HAP-1 (cell line): ENCODE measurements around the gene RPL13.

Source experiments
- DNase-seq, 2 experiments: peaks; one replicate each; pipeline ENCODE4 v3.0.0-alpha.2; 2016 to 2020; ENCODE audit warnings: low spot score in 2 of 2
- H3K27me3 ChIP-seq: fragments of 250-450 bp; sonication (Bioruptor Pico); 2 replicates; pipeline ENCODE4 v1.5.1; 2020; ENCODE audit warnings: low read depth, mild to moderate bottlenecking, moderate library complexity
- H3K36me3 ChIP-seq: fragments of 250-450 bp; sonication (Bioruptor Pico); replicated peaks from 2 replicates; pipeline ENCODE4 v1.5.1; 2020; ENCODE audit warnings: mild to moderate bottlenecking
- H3K4me1 ChIP-seq: fragments of 250-450 bp; sonication (Bioruptor Pico); 2 replicates; pipeline ENCODE4 v1.5.1; 2020; ENCODE audit warnings: mild to moderate bottlenecking
- H3K4me3 ChIP-seq: fragments of 250-450 bp; sonication (Bioruptor Pico); 2 replicates; pipeline ENCODE4 v1.5.1; 2020; ENCODE audit warnings: mild to moderate bottlenecking, moderate library complexity
- H3K9me3 ChIP-seq: fragments of 250-450 bp; sonication (Bioruptor Pico); 2 replicates; pipeline ENCODE4 v1.5.1; 2020; ENCODE audit warnings: mild to moderate bottlenecking, moderate library complexity
- in situ Hi-C: fragments of 300-500 bp; cut with MboI; formaldehyde crosslinking; loops from 3 replicates; pipeline ENCODE4 v1.14.3; 2020; ENCODE audit warnings: low sequenced_read_pairs, inconsistent platforms, mixed read lengths

RPL13 gene

GRCh38 chr16:89560378-89561141, at the start of gene RPL13:
Gene RPL13 (plus strand): TSS chr16:89560682. CDS start chr16:89560960, 278 bp downstream.
- no peaks in the 10 kb centered on the region for H3K27me3 ChIP-seq
- H3K36me3 ChIP-seq: peaks cover 64% of the 10 kb centered on the region
- H3K4me3 ChIP-seq: peak within 1 kb of the TSS; percentile 73
- H3K9me3 ChIP-seq: no peaks in the 10 kb centered on the region
- DNase-seq: peak; percentile 90 to 94
- in situ Hi-C loops: loop anchor here (25.0 kb wide), 1 partner anchor 748 kb away; the partner anchor contains the start of genes APRT and CDT1
- H3K4me1 ChIP-seq: peaks cover 40% of the 10 kb centered on the region

DNA sequence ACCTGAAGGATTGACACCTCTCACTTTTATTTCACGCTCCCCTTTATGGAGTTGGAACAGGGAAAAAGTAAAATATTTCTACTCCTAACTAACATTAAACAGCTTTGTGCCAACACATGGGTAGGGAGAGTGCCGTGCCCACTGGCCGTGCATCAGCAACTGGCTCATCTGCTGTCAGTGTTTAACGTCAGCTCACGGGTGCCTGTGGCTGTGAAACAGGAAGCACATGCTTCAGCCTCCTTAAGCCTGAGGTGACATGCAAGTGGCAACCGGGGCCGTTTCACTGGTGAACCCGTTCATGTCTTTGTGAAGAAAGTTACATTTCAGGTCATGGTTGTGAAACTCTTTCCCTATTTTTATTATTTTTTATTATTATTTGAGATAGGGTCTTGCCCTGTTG, 49.1 kb upstream of the RPL13 start:
- no peak for DNase-seq
- H3K27me3 ChIP-seq: no peaks in the 10 kb centered on the region
- in situ Hi-C loops: no loop called here
- H3K4me1 ChIP-seq: peaks cover 10% of the 10 kb centered on the region
- no peak overlapping the region for H3K4me3 ChIP-seq
- peaks cover 67% of the 10 kb centered on the region for H3K36me3 ChIP-seq
- H3K9me3 ChIP-seq: no peaks in the 10 kb centered on the region; the same call in 1 of the 2 replicates

- H3K9me3 ChIP-seq: no peaks in the 10 kb centered on the region
- peaks cover 3% of the 10 kb centered on the region for H3K4me1 ChIP-seq
- in situ Hi-C loops: no loop called here
- peaks cover 75% of the 10 kb centered on the region for H3K36me3 ChIP-seq
- no peaks in the 10 kb centered on the region for H3K27me3 ChIP-seq
- no peak for DNase-seq
- no peak overlapping the region for H3K4me3 ChIP-seq
Observed at GRCh38 chr16:89512453-89512852, 48.0 kb upstream of the RPL13 start.

GRCh38 chr16:89517128-89517527, 43.4 kb upstream of the RPL13 start:
- in situ Hi-C loops: no loop called here
- no peak for DNase-seq
- Histone ChIP-seq H3K4me3 (no peak overlapping the region), H3K9me3 (no peaks in the 10 kb centered on the region), H3K36me3 (peaks cover 86% of the 10 kb centered on the region), H3K27me3 (no peaks in the 10 kb centered on the region), H3K4me1 (no peaks in the 10 kb centered on the region)

DNA sequence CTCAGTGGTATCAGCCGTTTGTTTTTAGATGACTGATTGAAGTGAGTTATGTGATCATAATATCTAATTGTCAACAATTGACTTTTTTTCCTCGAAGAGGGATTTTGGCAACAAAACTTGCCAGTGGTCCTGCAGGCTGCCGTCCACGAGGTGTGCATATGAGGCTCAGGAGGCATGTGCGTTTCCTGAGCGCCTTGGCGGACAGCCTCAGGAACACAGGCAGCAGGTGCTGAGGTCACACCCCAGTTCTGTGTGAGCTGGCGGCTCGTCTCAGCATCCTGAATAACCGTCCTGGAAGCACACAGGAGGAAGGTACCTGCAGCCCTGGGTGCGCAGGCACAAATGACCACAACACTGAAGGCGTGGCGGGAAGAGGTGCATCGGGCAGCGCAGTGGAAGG, 40.6 kb upstream of the RPL13 start:
- no peak overlapping the region for H3K4me3 ChIP-seq
- DNase-seq: no peak
- peaks cover 86% of the 10 kb centered on the region for H3K36me3 ChIP-seq
- H3K9me3 ChIP-seq: no peaks in the 10 kb centered on the region
- in situ Hi-C loops: no loop called here
- no peaks in the 10 kb centered on the region for H3K4me1 ChIP-seq
- H3K27me3 ChIP-seq: no peaks in the 10 kb centered on the region

DNA sequence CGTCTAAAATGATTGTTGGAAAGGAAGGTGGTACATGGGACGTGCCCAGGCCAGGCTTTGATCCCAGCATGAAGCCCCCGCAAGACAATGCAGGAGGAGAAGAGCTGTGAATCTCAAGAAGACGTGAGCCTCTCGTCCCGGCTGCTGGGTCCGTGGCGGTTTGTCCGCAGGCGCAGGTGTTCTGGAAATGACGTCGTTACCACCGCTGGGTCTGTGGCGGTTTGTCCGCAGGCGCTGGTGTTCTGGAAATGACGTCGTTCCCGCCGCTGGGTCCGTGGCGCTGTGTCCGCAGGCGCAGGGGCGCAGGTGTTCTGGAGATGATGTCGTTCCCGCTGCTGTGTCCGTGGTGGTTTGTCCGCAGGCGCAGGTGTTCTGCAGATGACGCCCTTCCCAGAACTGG, 38.2 kb upstream of the RPL13 start:
- Histone ChIP-seq H3K4me1 (no peaks in the 10 kb centered on the region), H3K36me3 (peaks cover 86% of the 10 kb centered on the region), H3K9me3 (no peaks in the 10 kb centered on the region), H3K4me3 (no peak overlapping the region), H3K27me3 (no peaks in the 10 kb centered on the region)
- in situ Hi-C loops: no loop called here
- DNase-seq: no peak

DNA sequence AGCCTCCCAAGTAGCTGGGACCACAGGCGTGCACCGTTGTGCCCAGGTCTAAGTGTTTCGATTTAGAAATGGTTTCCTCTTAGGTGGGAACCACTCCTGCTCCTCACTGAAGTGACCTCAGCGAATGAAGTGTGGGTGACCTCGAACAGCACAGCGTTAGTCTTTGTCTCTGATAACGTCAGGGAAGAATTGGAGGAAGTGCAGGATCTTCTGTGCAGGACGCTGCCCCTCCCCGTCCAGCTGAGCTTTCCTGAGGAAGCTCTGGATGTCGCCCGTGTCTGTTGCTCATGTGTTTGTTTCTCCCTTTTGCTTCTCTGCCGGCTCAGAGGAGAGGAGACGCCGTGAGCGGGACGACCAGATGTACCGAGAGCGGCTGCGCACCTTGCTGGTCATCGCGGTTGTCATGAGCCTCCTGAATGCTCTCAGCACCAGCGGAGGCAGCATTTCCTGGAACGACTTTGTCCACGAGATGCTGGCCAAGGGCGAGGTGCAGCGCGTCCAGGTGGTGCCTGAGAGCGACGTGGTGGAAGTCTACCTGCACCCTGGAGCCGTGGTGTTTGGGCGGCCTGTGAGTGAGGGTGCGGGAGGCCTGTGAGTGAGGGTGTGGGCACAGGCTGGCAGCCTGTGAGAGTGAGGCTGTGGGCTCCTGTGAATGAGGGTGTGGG, 36.7 kb upstream of the RPL13 start:
- Histone ChIP-seq H3K4me1 (no peaks in the 10 kb centered on the region), H3K9me3 (no peaks in the 10 kb centered on the region), H3K27me3 (no peaks in the 10 kb centered on the region), H3K4me3 (no peak overlapping the region), H3K36me3 (peaks cover 82% of the 10 kb centered on the region)
- no peak for DNase-seq
- in situ Hi-C loops: no loop called here

DNA sequence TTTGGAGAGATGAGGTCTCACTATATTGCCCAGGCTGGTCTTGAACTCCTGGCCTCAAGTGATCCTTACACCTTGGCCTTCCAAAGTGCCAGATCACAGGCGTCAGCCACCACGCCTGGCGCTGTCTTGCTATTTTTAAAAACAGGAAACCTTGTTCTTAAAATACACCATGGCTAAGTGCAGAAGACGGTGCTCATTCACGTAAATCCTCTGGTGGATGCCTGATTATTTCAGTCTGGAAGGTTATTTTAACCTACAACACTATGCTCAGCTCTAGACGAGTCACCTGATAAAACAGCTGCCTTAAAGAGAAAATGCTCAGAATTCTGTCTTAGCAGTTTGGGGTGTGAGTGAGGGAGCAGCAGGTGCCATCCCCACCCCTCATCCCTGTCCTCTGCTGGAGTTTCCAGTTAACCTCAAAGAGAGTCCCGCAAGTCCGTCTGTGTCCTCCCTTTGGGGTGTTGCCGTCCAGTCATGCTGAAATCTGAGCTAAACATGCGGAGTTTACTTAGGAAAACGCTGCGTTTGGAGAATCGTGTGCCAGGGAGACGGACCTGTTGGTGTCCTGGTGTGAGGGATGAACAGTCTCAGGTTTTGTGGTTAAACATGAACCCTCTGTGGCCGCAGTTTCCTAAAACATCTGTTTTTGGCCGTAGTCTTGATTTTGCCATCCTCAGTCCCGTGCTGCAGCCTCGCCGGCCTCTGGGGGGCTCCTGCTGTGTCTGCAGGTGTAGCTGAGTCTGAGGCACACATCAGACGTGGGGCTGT, 35.2 kb upstream of the RPL13 start:
- Histone ChIP-seq H3K9me3 (no peaks in the 10 kb centered on the region), H3K36me3 (peaks cover 84% of the 10 kb centered on the region), H3K27me3 (no peaks in the 10 kb centered on the region), H3K4me1 (no peaks in the 10 kb centered on the region), H3K4me3 (no peak overlapping the region)
- in situ Hi-C loops: loop anchor here (25.0 kb wide), 1 partner anchor 112 kb away; no protein-coding TSS in a partner anchor
- DNase-seq: no peak

DNA sequence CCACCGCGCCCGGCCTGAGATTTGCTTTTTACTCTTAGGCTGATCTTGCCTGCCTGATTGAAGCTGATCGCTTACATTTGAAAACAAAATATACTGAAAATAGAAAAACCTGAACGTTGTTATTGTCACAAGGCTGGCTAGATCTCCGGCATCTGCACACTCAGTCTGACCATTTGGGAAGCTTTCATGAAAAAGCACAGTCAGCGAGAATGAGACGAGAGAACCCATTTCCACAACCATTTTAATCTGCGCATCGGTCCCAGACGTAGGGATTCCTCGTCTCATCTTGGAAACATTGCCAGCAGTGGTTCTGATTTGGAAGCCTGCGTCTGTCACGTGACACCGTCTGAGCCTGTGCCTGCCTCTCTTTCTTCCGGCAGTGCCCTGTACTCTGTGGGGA, 31.4 kb upstream of the RPL13 start:
- Histone ChIP-seq H3K4me1 (no peaks in the 10 kb centered on the region), H3K4me3 (no peak overlapping the region), H3K9me3 (no peaks in the 10 kb centered on the region), H3K27me3 (no peaks in the 10 kb centered on the region), H3K36me3 (peaks cover 82% of the 10 kb centered on the region)
- in situ Hi-C loops: loop anchor here (25.0 kb wide), 1 partner anchor 108 kb away; no protein-coding TSS in a partner anchor
- DNase-seq: no peak

DNA sequence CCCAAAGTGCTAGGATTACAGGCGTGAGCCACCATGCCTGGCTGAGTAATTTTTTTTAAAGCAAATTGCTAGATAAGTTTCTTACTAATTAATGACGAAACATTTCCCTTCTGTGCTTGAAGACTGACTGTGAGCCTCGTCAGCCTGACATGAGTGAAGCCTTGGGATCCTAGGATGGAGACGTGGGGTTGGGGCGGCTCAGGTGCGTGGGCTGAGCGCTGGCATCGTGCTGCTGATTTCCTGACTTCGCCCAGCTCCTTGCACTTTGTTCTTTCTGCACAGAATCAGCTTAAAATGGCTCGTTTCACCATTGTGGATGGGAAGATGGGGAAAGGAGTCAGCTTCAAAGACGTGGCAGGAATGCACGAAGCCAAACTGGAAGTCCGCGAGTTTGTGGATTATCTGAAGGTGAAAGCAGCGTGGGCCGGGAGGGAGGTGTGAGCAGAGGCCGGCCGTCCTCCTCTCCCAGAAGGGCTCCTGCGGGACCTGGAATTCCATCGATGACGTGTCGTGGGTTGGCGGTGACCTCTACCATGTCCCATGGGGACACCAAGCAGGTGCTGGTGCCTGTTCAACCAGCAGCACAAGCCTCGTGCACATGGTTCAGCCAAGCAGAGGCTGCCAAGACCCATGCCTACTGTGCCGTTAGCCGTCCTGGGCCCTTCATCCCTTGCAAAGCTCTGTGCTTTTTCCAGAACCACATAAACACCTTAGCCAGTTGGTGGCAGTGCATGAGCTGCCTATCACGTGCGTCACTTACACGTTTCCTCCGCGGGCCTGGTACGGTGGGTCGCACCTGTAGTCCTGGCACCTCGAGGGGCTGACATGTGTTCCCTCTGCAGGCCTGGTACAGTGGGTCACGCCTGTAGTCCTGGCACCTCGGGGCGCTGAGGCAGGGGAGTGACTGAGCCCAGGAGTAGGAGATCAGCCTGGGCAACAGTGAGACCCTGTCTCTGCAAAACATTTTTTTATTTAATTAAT, 29.8 kb upstream of the RPL13 start:
- Histone ChIP-seq H3K9me3 (no peaks in the 10 kb centered on the region), H3K27me3 (no peaks in the 10 kb centered on the region), H3K4me1 (no peaks in the 10 kb centered on the region), H3K36me3 (peaks cover 82% of the 10 kb centered on the region), H3K4me3 (no peak overlapping the region)
- no peak for DNase-seq
- in situ Hi-C loops: loop anchor here (25.0 kb wide), 1 partner anchor 107 kb away; no protein-coding TSS in a partner anchor

- in situ Hi-C loops: loop anchor here (25.0 kb wide), 1 partner anchor 105 kb away; no protein-coding TSS in a partner anchor
- Histone ChIP-seq H3K4me3 (no peak overlapping the region), H3K27me3 (no peaks in the 10 kb centered on the region), H3K4me1 (no peaks in the 10 kb centered on the region), H3K36me3 (peaks cover 77% of the 10 kb centered on the region), H3K9me3 (no peaks in the 10 kb centered on the region)
- no peak for DNase-seq
Observed at GRCh38 chr16:89531821-89532526, 28.5 kb upstream of the RPL13 start.

GRCh38 chr16:89534252-89534756, 26.2 kb upstream of the RPL13 start:
- no peaks in the 10 kb centered on the region for H3K9me3 ChIP-seq
- no peaks in the 10 kb centered on the region for H3K4me1 ChIP-seq
- H3K36me3 ChIP-seq: peaks cover 71% of the 10 kb centered on the region
- in situ Hi-C loops: loop anchor here (25.0 kb wide), 1 partner anchor 103 kb away; no protein-coding TSS in a partner anchor
- no peak for DNase-seq
- no peaks in the 10 kb centered on the region for H3K27me3 ChIP-seq
- H3K4me3 ChIP-seq: no peak overlapping the region
